Stimulated activated naive CD4-positive, alpha-beta T cell (primary cell): Measurements from ENCODE around the gene AKR1C1.
"Not testable (repeated sequence)": the region's sequence is repeated elsewhere in the genome, so short reads cannot be mapped to it uniquely, and the experiment has no call there.

Source experiments
- DNase-seq, 6 experiments: peaks; one replicate each; lab custom pipeline; 2025; lab: John Stamatoyannopoulos, UW

The AKR1C1 gene

GRCh38 chr10:5018671-5019277, 55.6 kb downstream of the AKR1C1 start:
- not testable (repeated sequence) for DNase-seq

- not testable (repeated sequence) for DNase-seq
These were observed 56.8 kb downstream of the AKR1C1 start for GRCh38 chr10:5019770-5020612.

- DNase-seq: not testable (repeated sequence)
These were observed 58.5 kb downstream of the AKR1C1 start for GRCh38 chr10:5021624-5022290.

GRCh38 chr10:5023177-5023805, 60.1 kb downstream of the AKR1C1 start:
- DNase-seq: no peak

- DNase-seq: not testable (repeated sequence)
These were observed 62.3 kb downstream of the AKR1C1 start for GRCh38 chr10:5025461-5025881.

- DNase-seq: no peak
These were observed 67.8 kb downstream of the AKR1C1 start for GRCh38 chr10:5030989-5031388.

- DNase-seq: not testable (repeated sequence)
These were observed 68.4 kb downstream of the AKR1C1 start for GRCh38 chr10:5031588-5031987.

- DNase-seq: not testable (repeated sequence)
These were observed 69.2 kb downstream of the AKR1C1 start for GRCh38 chr10:5032444-5032843.
